ENCODE data around the gene ZNF691.
"Not testable (repeated sequence)": the region's sequence is repeated elsewhere in the genome, so short reads cannot be mapped to it uniquely, and the experiment has no call there.

Gene ZNF691

GRCh38 chr1:42861014-42861399 lies 14.6 kb downstream of the ZNF691 start:
- DNase-seq = no peak

GRCh38 chr1:42866549-42866948 lies 20.1 kb downstream of the ZNF691 start:
- DNase-seq = no peak

GRCh38 chr1:42868466-42868865 lies 22.1 kb downstream of the ZNF691 start:
- DNase-seq = not testable (repeated sequence)

DNA sequence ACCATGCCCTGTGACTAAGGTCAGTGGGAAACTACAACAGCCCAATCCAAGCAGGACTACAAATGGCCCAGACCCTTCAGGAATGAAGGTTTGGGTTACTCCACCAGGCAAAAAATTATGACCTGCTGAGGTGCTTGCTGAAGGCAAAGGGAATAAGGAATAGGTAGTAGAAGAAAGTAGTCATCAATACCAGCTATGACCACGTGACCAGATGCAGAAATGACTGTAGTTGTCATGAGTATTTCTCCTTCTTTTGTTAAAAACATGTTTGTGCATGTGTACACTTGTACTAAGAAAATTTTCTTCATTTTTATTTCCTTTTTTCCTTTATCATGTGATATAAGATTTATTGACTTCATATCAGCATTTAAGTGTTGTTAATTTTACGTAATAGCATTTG lies 22.8 kb downstream of the ZNF691 start:
- DNase-seq = not testable (repeated sequence)

DNA sequence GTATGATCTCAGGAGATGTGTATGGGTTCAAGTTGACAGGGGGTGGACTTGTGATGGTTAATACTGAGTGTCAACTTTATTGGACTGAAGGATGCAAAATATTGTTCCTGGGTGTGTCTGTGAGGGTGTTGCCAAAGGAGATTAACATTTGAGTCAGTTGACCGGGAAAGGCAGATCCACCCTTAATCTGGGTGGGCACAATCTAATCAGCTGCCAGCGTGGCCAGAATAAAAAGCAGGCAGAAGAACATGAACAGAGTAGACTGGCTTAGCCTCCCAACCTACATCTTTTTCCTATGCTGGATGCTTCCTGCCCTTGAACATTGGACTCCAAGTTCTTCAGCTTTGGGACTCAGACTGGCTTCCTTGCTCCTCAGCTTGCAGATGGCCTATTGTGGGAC lies 23.3 kb downstream of the ZNF691 start:
- DNase-seq = not testable (repeated sequence)

DNA sequence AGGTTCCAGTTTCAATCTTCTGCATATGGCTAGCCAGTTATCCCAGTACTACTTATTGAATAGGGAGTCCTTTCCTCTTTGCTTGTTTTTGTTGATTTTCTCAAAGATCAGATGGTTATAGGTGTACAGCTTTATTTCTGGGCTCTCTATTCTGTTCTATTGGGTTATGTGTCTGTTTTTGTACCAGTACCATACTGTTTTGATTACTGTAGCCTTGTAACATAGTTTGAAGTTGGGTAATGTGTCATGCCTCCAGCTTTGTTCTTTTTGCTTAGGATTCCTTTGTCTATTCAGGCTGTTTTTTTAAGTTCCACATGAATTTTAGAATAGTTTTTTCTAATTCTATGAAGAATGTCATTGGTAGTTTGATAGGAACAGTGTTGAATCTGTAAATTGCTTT lies 26.7 kb downstream of the ZNF691 start:
- DNase-seq = not testable (repeated sequence)

DNA sequence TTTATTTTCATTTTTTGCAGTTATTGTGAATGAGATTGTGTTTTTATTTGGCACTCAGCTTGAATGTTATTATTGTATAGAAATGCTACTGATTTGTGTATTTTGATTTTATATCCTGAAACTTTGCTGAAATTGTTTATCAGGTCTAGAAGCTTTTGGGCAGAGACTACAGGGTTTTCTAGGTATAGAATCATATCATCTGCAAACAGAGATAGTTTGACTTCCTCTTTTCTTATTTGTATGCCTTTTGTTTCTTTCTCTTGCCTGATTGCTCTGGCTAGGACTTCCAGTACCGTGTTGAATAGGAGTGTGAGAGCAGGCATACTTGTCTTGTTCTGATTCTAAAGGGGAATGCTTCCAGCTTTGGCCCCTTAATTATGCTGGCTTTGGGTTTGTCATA lies 27.3 kb downstream of the ZNF691 start:
- no peak for DNase-seq

DNA sequence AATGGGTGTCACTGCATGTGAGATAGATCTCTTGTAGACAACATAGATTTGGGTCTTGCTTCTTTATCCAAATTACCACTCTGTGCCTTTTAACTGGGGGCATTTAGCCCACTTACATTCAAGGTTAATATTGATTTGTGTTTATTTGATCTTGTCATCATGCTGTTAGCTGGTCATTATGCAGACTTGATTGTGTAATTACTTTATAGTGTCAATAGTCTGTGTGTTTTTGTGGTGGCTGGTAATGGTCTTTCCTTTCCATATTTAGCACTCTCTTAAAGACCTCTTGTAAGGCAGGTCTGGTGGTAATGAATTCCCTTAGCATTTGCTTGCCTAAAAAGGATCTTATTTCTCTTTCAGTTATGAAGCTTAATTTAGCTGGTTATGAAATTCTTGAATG lies 29.6 kb downstream of the ZNF691 start:
- DNase-seq = no peak

DNA sequence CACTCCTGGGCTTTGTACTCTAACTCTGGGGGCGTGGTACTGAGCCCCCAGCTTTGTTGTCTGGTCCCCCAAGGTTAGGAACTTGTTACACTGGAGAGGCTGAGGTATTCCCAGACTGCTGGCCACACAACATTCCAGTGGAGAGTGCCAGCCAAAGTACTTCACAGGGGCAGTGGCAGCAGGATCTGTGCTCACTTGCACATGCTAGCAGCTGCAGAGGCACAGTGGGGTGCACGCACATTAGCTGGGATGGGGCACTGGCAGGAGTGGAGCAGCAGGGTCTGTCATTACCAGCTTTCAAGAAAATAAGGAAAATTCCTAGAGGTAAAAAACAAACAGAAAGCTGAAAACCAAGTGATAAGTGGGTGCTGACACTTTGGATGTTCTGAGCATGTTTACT lies 31.0 kb downstream of the ZNF691 start:
- DNase-seq = no peak

DNA sequence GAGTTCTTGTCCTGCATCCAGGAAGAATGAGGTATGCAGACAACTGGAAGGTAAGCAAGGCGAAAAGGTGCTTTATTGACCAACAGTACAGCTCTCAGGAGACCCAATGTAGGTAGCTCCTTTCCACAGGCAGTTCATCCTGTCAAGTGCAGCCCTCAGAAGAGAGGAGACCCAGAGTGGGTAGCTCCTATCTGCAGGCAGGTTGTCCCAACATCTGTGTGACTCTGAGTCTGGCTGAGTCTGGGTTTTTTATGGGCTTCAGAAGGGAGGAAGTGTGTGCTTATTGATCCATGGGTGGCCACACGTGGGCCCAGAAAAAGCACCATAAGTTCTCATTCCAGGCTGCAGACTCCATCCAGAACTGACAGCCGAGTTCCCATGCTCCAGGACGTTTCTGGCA lies 34.0 kb downstream of the ZNF691 start:
- DNase-seq = no peak

DNA sequence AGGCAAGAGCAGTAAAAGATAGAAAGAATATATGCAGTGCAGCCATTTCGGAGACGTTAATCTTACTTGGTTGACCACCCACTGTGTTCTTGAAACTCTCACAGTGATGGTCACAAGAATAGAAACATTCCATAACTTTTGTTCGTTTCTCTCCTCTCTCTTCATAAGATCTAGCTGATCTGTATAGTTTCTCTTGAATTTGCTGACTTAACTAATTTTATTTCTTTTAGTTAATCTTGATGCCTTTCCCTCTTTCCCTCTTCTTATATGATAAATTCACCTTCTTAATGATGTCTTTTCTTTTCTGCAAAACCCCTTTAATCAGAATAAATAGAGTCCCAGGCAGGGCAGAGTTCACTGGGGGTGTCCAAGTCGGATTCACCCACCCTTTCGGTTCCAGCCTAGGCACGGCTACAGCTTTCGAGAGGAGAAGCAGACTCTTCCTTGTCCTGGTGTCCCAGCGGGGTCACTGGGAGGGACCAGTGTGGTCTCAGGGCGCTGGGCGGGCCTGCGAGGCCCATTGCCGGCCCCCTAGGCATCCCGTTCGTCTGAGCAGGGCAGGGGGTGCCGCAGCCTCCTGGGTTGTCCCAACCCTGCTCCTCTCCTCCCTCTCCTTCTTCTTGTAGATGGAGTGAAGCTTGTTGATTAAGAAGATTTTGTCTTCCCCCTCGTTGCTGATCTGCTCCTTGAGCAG lies 39.8 kb downstream of the ZNF691 start:
- DNase-seq = no peak

- DNase-seq = no peak
These were observed 40.4 kb downstream of the ZNF691 start for GRCh38 chr1:42886800-42887199.

- no peak for DNase-seq
These were observed 41.0 kb downstream of the ZNF691 start for GRCh38 chr1:42887366-42887765.

- no peak for DNase-seq
These were observed 41.7 kb downstream of the ZNF691 start for GRCh38 chr1:42888013-42888633.

DNA sequence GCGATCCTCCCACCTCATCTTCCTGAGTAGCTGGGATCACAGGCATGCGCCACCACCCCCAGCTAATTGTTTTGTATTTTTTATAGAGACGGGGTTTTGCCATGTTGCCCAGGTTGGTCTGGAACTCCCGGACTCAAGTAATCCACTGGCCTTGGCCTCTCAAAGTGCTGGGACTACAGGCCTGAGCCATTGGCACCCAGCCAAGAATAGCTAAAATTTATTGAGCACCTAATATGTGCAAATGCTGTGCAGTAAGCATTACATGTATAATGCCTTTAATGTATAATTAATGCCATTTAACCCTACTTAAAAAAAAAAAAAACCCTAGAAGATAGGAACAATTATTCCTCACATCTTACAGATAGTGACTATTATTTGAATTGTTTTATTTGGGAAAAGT lies 42.9 kb downstream of the ZNF691 start:
- no peak for DNase-seq

GRCh38 chr1:42891465-42892138 lies 45.2 kb downstream of the ZNF691 start:
- no peak for DNase-seq

GRCh38 chr1:42899960-42900359 lies 53.5 kb downstream of the ZNF691 start:
- not testable (repeated sequence) for DNase-seq

Data from amniotic stem cell (primary cell).